CD4-positive, alpha-beta memory T cell (primary cell): ENCODE measurements around the gene MYO1D. TPM values are rescaled to one million over a fixed set of nuclear protein-coding genes. Genes with fewer than 3 reads are reported as not detected.

Experiments used
- CTCF ChIA-PET: fragments of 350-600 bp; sonication (Branson Sonifier 250); formaldehyde crosslinking; loops from one replicate; lab custom pipeline; 2021; ENCODE audit warnings: inconsistent platforms; ENCODE audit not compliant: partially characterized antibody; lab: Charles Lee
- POLR2A ChIA-PET: fragments of 350-600 bp; sonication (Branson Sonifier 250); formaldehyde crosslinking; loops from one replicate; lab custom pipeline; 2021; ENCODE audit not compliant: partially characterized antibody; lab: Charles Lee
- DNase-seq, 5 donors: peaks; one replicate each; pipeline versions ENCODE4 v3.0.0 to v3.0.0-alpha.2; 2020 to 2022; ENCODE audit warnings: mixed read lengths in 1 of 5
- H3K27ac ChIP-seq: one replicate; pipeline ENCODE4 v1.7.0; 2013; ENCODE audit warnings: low read depth, low read length
- H3K27me3 ChIP-seq: 2 replicates; pipeline ENCODE4 v1.7.0; 2013; ENCODE audit warnings: mild to moderate bottlenecking, low read length, moderate library complexity; ENCODE audit not compliant: insufficient read depth
- H3K36me3 ChIP-seq: 2 replicates; pipeline ENCODE4 v1.7.0; 2013; ENCODE audit warnings: mild to moderate bottlenecking, low read length, moderate library complexity; ENCODE audit not compliant: insufficient read depth
- H3K4me1 ChIP-seq: 2 replicates; pipeline ENCODE4 v1.7.0; 2013; ENCODE audit warnings: mild to moderate bottlenecking, low read length, moderate library complexity; ENCODE audit not compliant: insufficient read depth
- H3K4me3 ChIP-seq, 2 donors: one replicate each; pipeline ENCODE4 v1.7.0; 2013; ENCODE audit warnings: low read length in 2 of 2, mild to moderate bottlenecking in 1 of 2
- H3K9me3 ChIP-seq, 2 donors: one replicate each; pipeline ENCODE4 v1.7.0; 2013; ENCODE audit warnings: low read length in 2 of 2, control low read depth in 1 of 2; ENCODE audit not compliant: control insufficient read depth in 1 of 2
- H3K27ac Mint-ChIP-seq, 7 donors: one replicate each; pipeline ENCODE4 v1.8.0; 2020 to 2021; ENCODE audit warnings: mixed read lengths in 7 of 7, mild to moderate bottlenecking in 6 of 7, inconsistent platforms in 3 of 7, moderate library complexity in 3 of 7
- H3K27me3 Mint-ChIP-seq, 2 donors: one replicate each; pipeline ENCODE4 v1.8.0; 2020 to 2021; ENCODE audit warnings: mixed read lengths in 2 of 2
- H3K36me3 Mint-ChIP-seq, 2 donors: one replicate each; pipeline ENCODE4 v1.8.0; 2020 to 2021; ENCODE audit warnings: mixed read lengths in 2 of 2, inconsistent platforms in 1 of 2, mild to moderate bottlenecking in 1 of 2
- H3K4me1 Mint-ChIP-seq, 4 donors: one replicate each; pipeline ENCODE4 v1.8.0; 2020 to 2021; ENCODE audit warnings: mixed read lengths in 4 of 4, mild to moderate bottlenecking in 1 of 4
- H3K4me3 Mint-ChIP-seq, 8 donors: one replicate each; pipeline ENCODE4 v1.8.0; 2020 to 2021; ENCODE audit warnings: mixed read lengths in 8 of 8, mild to moderate bottlenecking in 7 of 8, moderate library complexity in 6 of 8, inconsistent platforms in 3 of 8
- H3K9me3 Mint-ChIP-seq, 8 donors: one replicate each; pipeline ENCODE4 v1.8.0; 2020 to 2021; ENCODE audit warnings: mixed read lengths in 8 of 8, mild to moderate bottlenecking in 5 of 8, inconsistent platforms in 3 of 8, moderate library complexity in 1 of 8
- intact Hi-C: fragments of 100-400 bp; cut with micrococcal nuclease; formaldehyde crosslinking; loops from one replicate; pipeline ENCODE4 v1.15.1; 2023
- polyA plus RNA-seq, 2 donors: library from polyadenylated mRNA; unstranded; fragments of 300-500 nt; fragmentation: Illumina TruSeq; gene quantifications; one replicate each; pipeline ENCODE4 v1.2.3, GENCODE V29; 2021
- total RNA-seq, 2 experiments: library from RNA; stranded (reverse); gene quantifications; one replicate each; pipeline ENCODE4 v1.2.3, GENCODE V29; 2021

The MYO1D gene
- total and polyA plus RNA-seq, 4 experiments from 2014 or later = 2.0 to 12.7 (median 10.5) TPM

GRCh38 chr17:32813021-32813420, 63.9 kb downstream of the MYO1D start:
- H3K4me3 Mint-ChIP-seq = no peak overlapping the region
- H3K27me3 ChIP-seq = no peaks in the 10 kb centered on the region
- peaks cover 0 to 11% of the 10 kb centered on the region in 2 donors for H3K36me3 Mint-ChIP-seq
- intact Hi-C loops = no loop called here
- H3K27ac ChIP-seq = no peak overlapping the region
- H3K4me3 ChIP-seq = no peak overlapping the region
- peaks cover 0 to 6% (median 4%) of the 10 kb centered on the region in 4 donors for H3K4me1 Mint-ChIP-seq
- ChIA-PET POLR2A (interaction anchor here (1.2 kb wide), 1 partner anchor 64 kb away, joined by 4 read pairs; the partner anchor contains the start of gene MYO1D), CTCF (no interaction called here)
- no peak overlapping the region for H3K27ac Mint-ChIP-seq
- H3K9me3 Mint-ChIP-seq = no peaks in the 10 kb centered on the region
- H3K36me3 ChIP-seq = no peaks in the 10 kb centered on the region
- H3K27me3 Mint-ChIP-seq = no peaks in the 10 kb centered on the region
- no peak for DNase-seq
- no peaks in the 10 kb centered on the region for H3K9me3 ChIP-seq
- H3K4me1 ChIP-seq = no peaks in the 10 kb centered on the region

GRCh38 chr17:32810690-32811089, 66.2 kb downstream of the MYO1D start:
- Histone ChIP-seq H3K27me3 (no peaks in the 10 kb centered on the region), H3K36me3 (no peaks in the 10 kb centered on the region), H3K9me3 (no peaks in the 10 kb centered on the region), H3K4me3 (no peak overlapping the region), H3K4me1 (no peaks in the 10 kb centered on the region), H3K27ac (no peak overlapping the region)
- H3K27me3 Mint-ChIP-seq = no peaks in the 10 kb centered on the region
- DNase-seq = no peak
- H3K9me3 Mint-ChIP-seq = no peaks in the 10 kb centered on the region
- peaks cover 0 to 11% of the 10 kb centered on the region in 2 donors for H3K36me3 Mint-ChIP-seq
- H3K4me3 Mint-ChIP-seq = no peak overlapping the region
- H3K27ac Mint-ChIP-seq = no peak overlapping the region
- ChIA-PET POLR2A (no interaction called here), CTCF (no interaction called here)
- peaks cover 0 to 6% (median 4%) of the 10 kb centered on the region in 4 donors for H3K4me1 Mint-ChIP-seq
- intact Hi-C loops = no loop called here

- ChIA-PET POLR2A (no interaction called here), CTCF (no interaction called here)
- Mint-ChIP-seq H3K4me3 (no peak overlapping the region), H3K4me1 (peaks cover 0 to 6% (median 4%) of the 10 kb centered on the region in 4 donors), H3K9me3 (no peaks in the 10 kb centered on the region), H3K27me3 (no peaks in the 10 kb centered on the region), H3K27ac (no peak overlapping the region), H3K36me3 (peaks cover 0 to 4% of the 10 kb centered on the region in 2 donors)
- H3K9me3 ChIP-seq = no peaks in the 10 kb centered on the region
- intact Hi-C loops = no loop called here
- H3K4me1 ChIP-seq = no peaks in the 10 kb centered on the region
- no peak overlapping the region for H3K27ac ChIP-seq
- no peak for DNase-seq
- H3K27me3 ChIP-seq = no peaks in the 10 kb centered on the region
- no peak overlapping the region for H3K4me3 ChIP-seq
- no peaks in the 10 kb centered on the region for H3K36me3 ChIP-seq
These were observed 69.3 kb downstream of the MYO1D start for GRCh38 chr17:32807577-32807976.

- H3K27ac Mint-ChIP-seq = no peak overlapping the region
- H3K27me3 ChIP-seq = no peaks in the 10 kb centered on the region
- intact Hi-C loops = no loop called here
- DNase-seq = no peak
- H3K9me3 ChIP-seq = no peaks in the 10 kb centered on the region
- no peaks in the 10 kb centered on the region for H3K27me3 Mint-ChIP-seq
- no peaks in the 10 kb centered on the region for H3K36me3 Mint-ChIP-seq
- peaks cover 0 to 6% (median 4%) of the 10 kb centered on the region in 4 donors for H3K4me1 Mint-ChIP-seq
- H3K4me3 Mint-ChIP-seq = no peak overlapping the region
- CTCF ChIA-PET = no interaction called here
- POLR2A ChIA-PET = no interaction called here
- no peaks in the 10 kb centered on the region for H3K36me3 ChIP-seq
- H3K4me1 ChIP-seq = no peaks in the 10 kb centered on the region
- no peak overlapping the region for H3K27ac ChIP-seq
- H3K9me3 Mint-ChIP-seq = no peaks in the 10 kb centered on the region
- no peak overlapping the region for H3K4me3 ChIP-seq
These were observed 70.3 kb downstream of the MYO1D start for GRCh38 chr17:32806646-32807045.

GRCh38 chr17:32805029-32805976, 71.6 kb downstream of the MYO1D start:
- intact Hi-C loops = no loop called here
- no peak overlapping the region for H3K27ac Mint-ChIP-seq
- no peak for DNase-seq
- no peaks in the 10 kb centered on the region for H3K27me3 ChIP-seq
- peaks cover 0 to 1% of the 10 kb centered on the region in 2 donors for H3K36me3 Mint-ChIP-seq
- H3K27ac ChIP-seq = no peak overlapping the region
- peaks cover 0 to 2% of the 10 kb centered on the region in 2 donors for H3K27me3 Mint-ChIP-seq
- no peak overlapping the region for H3K4me3 ChIP-seq
- no peaks in the 10 kb centered on the region for H3K4me1 ChIP-seq
- no peak overlapping the region for H3K4me3 Mint-ChIP-seq
- no peaks in the 10 kb centered on the region for H3K9me3 ChIP-seq
- H3K9me3 Mint-ChIP-seq = no peaks in the 10 kb centered on the region
- CTCF ChIA-PET = interaction anchor here (1.2 kb wide), 1 partner anchor 22 kb away, joined by 3 read pairs; no protein-coding TSS in a partner anchor
- POLR2A ChIA-PET = no interaction called here
- no peaks in the 10 kb centered on the region for H3K36me3 ChIP-seq
- peaks cover 0 to 6% (median 4%) of the 10 kb centered on the region in 4 donors for H3K4me1 Mint-ChIP-seq

- intact Hi-C loops = no loop called here
- Histone ChIP-seq H3K27me3 (no peaks in the 10 kb centered on the region), H3K36me3 (no peaks in the 10 kb centered on the region), H3K4me1 (no peaks in the 10 kb centered on the region), H3K27ac (no peak overlapping the region), H3K4me3 (no peak overlapping the region), H3K9me3 (no peaks in the 10 kb centered on the region)
- Mint-ChIP-seq H3K36me3 (peaks cover 0 to 3% of the 10 kb centered on the region in 2 donors), H3K9me3 (no peaks in the 10 kb centered on the region), H3K4me3 (no peak overlapping the region), H3K4me1 (no peaks in the 10 kb centered on the region), H3K27me3 (peaks cover 0 to 2% of the 10 kb centered on the region in 2 donors), H3K27ac (no peak overlapping the region)
- ChIA-PET CTCF (no interaction called here), POLR2A (no interaction called here)
- no peak for DNase-seq
These were observed 73.4 kb downstream of the MYO1D start for GRCh38 chr17:32803544-32803943.

- H3K27ac Mint-ChIP-seq = no peak overlapping the region
- Histone ChIP-seq H3K27ac (no peak overlapping the region), H3K27me3 (no peaks in the 10 kb centered on the region), H3K36me3 (no peaks in the 10 kb centered on the region), H3K4me1 (no peaks in the 10 kb centered on the region), H3K9me3 (no peaks in the 10 kb centered on the region), H3K4me3 (no peak overlapping the region)
- intact Hi-C loops = no loop called here
- no peak for DNase-seq
- H3K9me3 Mint-ChIP-seq = no peaks in the 10 kb centered on the region
- peaks cover 0 to 2% of the 10 kb centered on the region in 2 donors for H3K27me3 Mint-ChIP-seq
- no peak overlapping the region for H3K4me3 Mint-ChIP-seq
- peaks cover 0 to 3% of the 10 kb centered on the region in 2 donors for H3K36me3 Mint-ChIP-seq
- ChIA-PET CTCF (interaction anchor here (2.9 kb wide), 1 partner anchor 20 kb away, joined by 13 read pairs; no protein-coding TSS in a partner anchor), POLR2A (no interaction called here)
- H3K4me1 Mint-ChIP-seq = no peaks in the 10 kb centered on the region
These were observed 74.6 kb downstream of the MYO1D start for GRCh38 chr17:32802306-32802705.
